A673 (cell line): Measurements from ENCODE around the gene LRRC43. TPM values are rescaled to one million over a fixed set of nuclear protein-coding genes. Genes with fewer than 3 reads are reported as not detected.

ENCODE experiments used
- BruUV-seq: library from RNA; stranded (reverse); fragments of 400-500 nt; replicated peaks from 2 replicates; lab custom pipeline; 2021; lab: Mats Ljungman, UMichigan
- CTCF ChIA-PET: fragments of 300-600 bp; sonication (Branson Sonifier 250); formaldehyde crosslinking; loops from one replicate; lab custom pipeline; 2022; ENCODE audit warnings: antibody characterized with exemption; lab: Charles Lee
- POLR2A ChIA-PET: fragments of 300-600 bp; sonication (Branson Sonifier 250); formaldehyde crosslinking; loops from one replicate; lab custom pipeline; 2022; ENCODE audit warnings: antibody characterized with exemption; ENCODE audit not compliant: low non-redundant PET; lab: Charles Lee
- DNase-seq: peaks from one replicate; pipeline ENCODE4 v3.0.0-alpha.2; 2015; ENCODE audit warnings: low spot score
- H3K27ac ChIP-seq: fragments of 200-600 bp; sonication (generic); 2 replicates; pipeline ENCODE4 v1.5.1; 2016; ENCODE audit warnings: mixed run types, low read depth, mild to moderate bottlenecking, mixed read lengths, antibody characterized with exemption, low read length; ENCODE audit not compliant: poor library complexity, severe bottlenecking
- H3K27me3 ChIP-seq: fragments of 200-600 bp; sonication (generic); replicated peaks from 2 replicates; pipeline ENCODE4 v1.6.1; 2017; ENCODE audit warnings: mixed run types, low read depth, mild to moderate bottlenecking, mixed read lengths, antibody characterized with exemption, low read length; ENCODE audit not compliant: insufficient read depth, poor library complexity
- H3K36me3 ChIP-seq: fragments of 200-600 bp; sonication (generic); 2 replicates; pipeline ENCODE4 v1.6.1; 2016; ENCODE audit warnings: mixed run types, mild to moderate bottlenecking, mixed read lengths, antibody characterized with exemption, low read length; ENCODE audit not compliant: insufficient read depth, poor library complexity, severe bottlenecking
- H3K4me1 ChIP-seq: fragments of 200-600 bp; sonication (generic); 2 replicates; pipeline ENCODE4 v1.6.1; 2017; ENCODE audit warnings: mixed run types, mild to moderate bottlenecking, mixed read lengths, antibody characterized with exemption, low read length; ENCODE audit not compliant: insufficient read depth, poor library complexity, severe bottlenecking
- H3K4me3 ChIP-seq: fragments of 200-600 bp; sonication (generic); 2 replicates; pipeline ENCODE4 v1.5.1; 2016; ENCODE audit warnings: low read depth, mixed run types, mild to moderate bottlenecking, mixed read lengths, low read length; ENCODE audit not compliant: poor library complexity, severe bottlenecking
- H3K9me3 ChIP-seq: fragments of 200-600 bp; sonication (generic); 2 replicates; pipeline ENCODE4 v1.6.1; 2016; ENCODE audit warnings: mixed run types, low read depth, mild to moderate bottlenecking, mixed read lengths, antibody characterized with exemption, low read length; ENCODE audit not compliant: poor library complexity, severe bottlenecking
- CTCF ChIP-seq: fragments of 300-800, 200-600 bp; sonication (generic); conservative IDR thresholded peaks from 2 replicates; pipeline ENCODE4 v1.5.1; 2017; ENCODE audit warnings: low read depth, mild to moderate bottlenecking, antibody characterized with exemption, low read length, moderate library complexity, mixed read lengths
- EZH2 ChIP-seq: fragments of 200-600 bp; sonication (generic); IDR thresholded peaks from 2 replicates; pipeline ENCODE4 v1.6.1; 2017; ENCODE audit warnings: borderline replicate concordance, low read depth, mild to moderate bottlenecking, mixed read lengths, antibody characterized with exemption, low read length; ENCODE audit not compliant: poor library complexity, severe bottlenecking
- intact Hi-C: fragments of 100-400 bp; cut with micrococcal nuclease; formaldehyde crosslinking; loops from one replicate; pipeline ENCODE4 v1.10.0; 2022; ENCODE audit not compliant: unreplicated experiment
- total RNA-seq: library from RNA; stranded (reverse); gene quantifications from 2 replicates; pipeline ENCODE4 v1.2.3, GENCODE V29; 2021

LRRC43 gene
- total RNA-seq, 1 experiment from 2014 or later: not detected

DNA sequence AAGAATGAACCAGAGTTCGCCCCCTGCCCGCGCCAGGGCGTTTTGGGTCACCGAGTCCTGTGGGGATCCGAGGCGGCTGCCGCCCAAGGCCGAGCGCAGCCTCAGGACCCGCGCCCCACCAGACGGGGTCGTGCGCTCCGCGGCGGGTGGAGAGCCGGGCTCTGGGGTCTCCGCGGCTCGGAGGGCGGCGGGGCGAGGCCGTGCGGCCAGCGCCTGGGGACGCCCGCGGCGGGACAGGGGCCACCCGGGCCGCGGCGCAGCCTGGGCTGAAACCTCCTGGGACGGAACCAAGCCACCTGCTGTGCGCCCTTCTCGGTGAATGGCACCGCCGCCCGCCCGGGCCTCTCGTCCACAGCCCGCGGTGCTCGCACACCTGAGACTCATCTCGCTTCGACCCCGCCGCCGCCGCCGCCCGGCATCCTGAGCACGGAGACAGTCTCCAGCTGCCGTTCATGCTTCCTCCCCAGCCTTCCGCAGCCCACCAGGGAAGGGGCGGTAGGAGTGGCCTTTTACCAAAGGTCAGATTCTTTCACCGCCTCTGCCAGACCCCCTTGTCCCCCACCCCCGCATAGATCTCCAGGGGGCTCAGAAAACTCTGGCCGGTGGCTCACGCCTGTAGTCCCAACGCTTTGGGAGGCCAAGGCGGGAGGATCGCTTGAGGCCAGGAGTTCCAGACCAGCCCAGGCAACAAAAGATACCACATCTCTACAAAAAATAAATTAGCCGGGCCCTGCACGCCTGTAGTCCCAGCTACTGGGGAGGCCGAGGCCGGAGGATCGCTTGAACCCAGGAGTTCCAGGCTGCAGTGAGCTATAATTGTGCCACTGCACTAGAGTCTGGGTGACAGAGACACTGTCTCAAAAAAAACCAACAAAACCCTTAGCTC lies 21.5 kb downstream of the LRRC43 start:
- CTCF ChIA-PET: interaction anchor here (0.6 kb wide), 1 partner anchor 15 kb away, joined by 4 read pairs; no protein-coding TSS in a partner anchor

GRCh38 chr12:122205053-122205925 lies 22.4 kb downstream of the LRRC43 start:
- ChIA-PET POLR2A (no interaction called here), CTCF (interaction anchor here (0.6 kb wide), 2 partner anchors 14 to 28 kb away, joined by 3 read pairs; no protein-coding TSS in a partner anchor)
- Histone ChIP-seq H3K4me1 (peaks cover 14% of the 10 kb centered on the region), H3K27me3 (peaks cover 15% of the 10 kb centered on the region), H3K4me3 (no peak overlapping the region), H3K9me3 (no peaks in the 10 kb centered on the region), H3K27ac (no peak overlapping the region), H3K36me3 (peaks cover 16% of the 10 kb centered on the region)
- no TSS peak for BruUV-seq
- TF ChIP-seq EZH2: no peak
- TF ChIP-seq CTCF: no peak
- DNase-seq: no peak
- intact Hi-C loops: no loop called here

More for the DNA sequence above, 21.5 kb downstream of the LRRC43 start:
- BruUV-seq: no TSS peak
- POLR2A ChIA-PET: no interaction called here
- DNase-seq: no peak
- H3K27me3 ChIP-seq: peaks cover 15% of the 10 kb centered on the region
- TF ChIP-seq CTCF (no peak), EZH2 (no peak)
- intact Hi-C loops: no loop called here
- H3K36me3 ChIP-seq: peaks cover 9% of the 10 kb centered on the region
- H3K4me3 ChIP-seq: peak overlapping the region; percentile 48
- no peaks in the 10 kb centered on the region for H3K9me3 ChIP-seq
- H3K27ac ChIP-seq: no peak overlapping the region
- peaks cover 14% of the 10 kb centered on the region for H3K4me1 ChIP-seq

GRCh38 chr12:122206111-122206881 lies 23.4 kb downstream of the LRRC43 start:
- H3K4me1 ChIP-seq: peaks cover 14% of the 10 kb centered on the region
- CTCF ChIA-PET: interaction anchor here (0.6 kb wide), 1 partner anchor 29 kb away, joined by 3 read pairs; no protein-coding TSS in a partner anchor
- no TSS peak for BruUV-seq
- H3K36me3 ChIP-seq: peaks cover 19% of the 10 kb centered on the region
- POLR2A ChIA-PET: no interaction called here
- H3K4me3 ChIP-seq: no peak overlapping the region
- no peak for TF ChIP-seq CTCF
- no peak for TF ChIP-seq EZH2
- H3K27ac ChIP-seq: no peak overlapping the region
- no peaks in the 10 kb centered on the region for H3K9me3 ChIP-seq
- intact Hi-C loops: no loop called here
- no peak for DNase-seq
- peaks cover 15% of the 10 kb centered on the region for H3K27me3 ChIP-seq
